ENCODE data around the gene ADGRG6.
"Not testable (repeated sequence)": the region's sequence is repeated elsewhere in the genome, so short reads cannot be mapped to it uniquely, and the experiment has no call there.

ADGRG6 gene

GRCh38 chr6:142446576-142446975, 144.8 kb downstream of the ADGRG6 start:
- DNase-seq (ENCODE audit: low read depth): no peak
- H3K4me3 ChIP-seq (ENCODE audit: control insufficient read depth, low read depth, low read length): no peak overlapping the region
- TF ChIP-seq CTCF (conservative IDR thresholded peaks at IDR 0.05; ENCODE audit: control insufficient read depth, insufficient read depth, low read depth, low read length): no peak

GRCh38 chr6:142448091-142448729, 146.4 kb downstream of the ADGRG6 start:
- no peak overlapping the region for H3K4me3 ChIP-seq (ENCODE audit: control insufficient read depth, low read depth, low read length)
- TF ChIP-seq CTCF (conservative IDR thresholded peaks at IDR 0.05; ENCODE audit: control insufficient read depth, insufficient read depth, low read depth, low read length): no peak
- no peak for DNase-seq (ENCODE audit: low read depth)

GRCh38 chr6:142450856-142451255, 149.0 kb downstream of the ADGRG6 start:
- not testable (repeated sequence) for DNase-seq (ENCODE audit: low read depth); H3K4me3 ChIP-seq (ENCODE audit: control insufficient read depth, low read depth, low read length)

- no peak for TF ChIP-seq CTCF (conservative IDR thresholded peaks at IDR 0.05; ENCODE audit: control insufficient read depth, insufficient read depth, low read depth, low read length)
- H3K4me3 ChIP-seq (ENCODE audit: control insufficient read depth, low read depth, low read length): no peak overlapping the region
- DNase-seq (ENCODE audit: low read depth): no peak
Measured at GRCh38 chr6:142452993-142453392, 151.2 kb downstream of the ADGRG6 start.

DNA sequence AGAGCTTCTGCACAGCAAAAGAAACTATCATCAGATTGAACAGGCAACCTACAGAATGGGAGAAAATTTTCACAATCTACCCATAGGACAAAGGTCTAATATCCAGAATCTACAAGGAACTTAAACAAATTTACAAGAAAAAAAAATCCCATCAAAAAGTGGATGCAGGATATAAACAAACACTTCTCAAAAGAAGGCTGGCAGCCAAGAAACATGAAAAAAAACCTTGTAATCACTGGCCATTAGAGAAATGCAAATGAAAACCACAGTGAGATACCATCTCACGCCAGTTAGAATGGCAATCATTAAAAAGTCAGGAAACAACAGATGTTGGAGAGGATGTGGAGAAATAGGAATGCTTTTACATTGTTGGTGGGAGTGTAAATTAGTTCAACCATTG, 152.4 kb downstream of the ADGRG6 start:
- not testable (repeated sequence) for DNase-seq (ENCODE audit: low read depth); H3K4me3 ChIP-seq (ENCODE audit: control insufficient read depth, low read depth, low read length)

DNA sequence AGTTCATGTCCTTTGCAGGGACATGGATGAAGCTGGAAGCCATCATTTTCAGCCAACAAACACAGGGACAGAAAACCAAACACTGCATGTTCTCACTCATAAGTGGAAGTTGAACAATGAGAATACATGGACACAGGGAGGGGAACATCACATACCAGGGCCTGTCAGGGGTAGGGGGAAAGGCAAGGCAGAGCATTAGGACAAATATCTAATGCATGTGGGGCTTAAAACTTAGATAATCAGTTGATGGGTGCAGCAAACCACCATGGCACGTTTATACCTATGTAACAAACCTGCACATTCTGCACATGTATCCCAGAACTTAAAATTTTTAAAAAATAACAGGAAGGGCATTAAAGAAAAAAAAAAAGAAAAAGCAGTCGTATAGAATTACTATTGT, 153.0 kb downstream of the ADGRG6 start:
- H3K4me3 ChIP-seq (ENCODE audit: control insufficient read depth, low read depth, low read length); DNase-seq (ENCODE audit: low read depth): not testable (repeated sequence)

DNA sequence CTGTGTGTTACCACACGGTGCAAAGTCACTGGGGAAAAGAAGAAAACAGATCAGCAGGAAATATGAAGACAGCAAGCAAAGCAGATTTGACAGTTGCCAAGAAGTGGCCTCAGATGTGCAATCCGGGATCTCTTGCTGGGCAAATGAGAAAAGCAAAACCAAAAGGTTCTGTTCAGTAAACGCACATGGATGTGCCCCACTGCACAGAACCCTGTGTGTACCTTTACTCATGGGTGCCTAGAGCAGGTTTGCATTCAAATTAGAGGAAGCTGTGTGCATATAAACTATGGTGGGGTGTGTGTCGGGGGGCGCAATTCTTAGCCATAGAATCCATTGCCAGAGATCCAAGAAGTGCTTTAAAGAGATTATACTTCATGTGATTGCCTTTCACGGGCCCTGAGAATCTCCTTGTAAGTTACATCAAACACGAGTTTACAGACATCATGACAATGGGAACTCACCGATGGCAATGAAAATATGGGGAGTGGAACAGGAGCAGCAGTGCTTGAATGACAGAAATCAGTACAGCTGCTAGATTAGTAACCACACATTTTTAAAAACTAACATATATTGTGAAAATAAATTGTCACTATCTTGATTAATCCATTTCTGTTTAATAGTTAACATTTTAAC, 154.3 kb downstream of the ADGRG6 start:
- DNase-seq (ENCODE audit: low read depth): no peak
- H3K4me3 ChIP-seq (ENCODE audit: control insufficient read depth, low read depth, low read length): no peak overlapping the region
- TF ChIP-seq CTCF (conservative IDR thresholded peaks at IDR 0.05; ENCODE audit: control insufficient read depth, insufficient read depth, low read depth, low read length): no peak

GRCh38 chr6:142457638-142458406, 156.0 kb downstream of the ADGRG6 start:
- DNase-seq (ENCODE audit: low read depth): no peak
- H3K4me3 ChIP-seq (ENCODE audit: control insufficient read depth, low read depth, low read length): no peak overlapping the region

More at GRCh38 chr6:142457638-142458406, 156.0 kb downstream of the ADGRG6 start:
- TF ChIP-seq CTCF (conservative IDR thresholded peaks at IDR 0.05; ENCODE audit: control insufficient read depth, insufficient read depth, low read depth, low read length): no peak
